ENCODE data around the gene GRAPL. TPM values are rescaled to one million over a fixed set of nuclear protein-coding genes. Genes with fewer than 3 reads are reported as not detected.
"Not testable (repeated sequence)": the region's sequence is repeated elsewhere in the genome, so short reads cannot be mapped to it uniquely, and the experiment has no call there.

Gene GRAPL
- total RNA-seq, 6 donors from 2014 or later, result 2.3 to 17.2 (median 5.0) TPM

DNA sequence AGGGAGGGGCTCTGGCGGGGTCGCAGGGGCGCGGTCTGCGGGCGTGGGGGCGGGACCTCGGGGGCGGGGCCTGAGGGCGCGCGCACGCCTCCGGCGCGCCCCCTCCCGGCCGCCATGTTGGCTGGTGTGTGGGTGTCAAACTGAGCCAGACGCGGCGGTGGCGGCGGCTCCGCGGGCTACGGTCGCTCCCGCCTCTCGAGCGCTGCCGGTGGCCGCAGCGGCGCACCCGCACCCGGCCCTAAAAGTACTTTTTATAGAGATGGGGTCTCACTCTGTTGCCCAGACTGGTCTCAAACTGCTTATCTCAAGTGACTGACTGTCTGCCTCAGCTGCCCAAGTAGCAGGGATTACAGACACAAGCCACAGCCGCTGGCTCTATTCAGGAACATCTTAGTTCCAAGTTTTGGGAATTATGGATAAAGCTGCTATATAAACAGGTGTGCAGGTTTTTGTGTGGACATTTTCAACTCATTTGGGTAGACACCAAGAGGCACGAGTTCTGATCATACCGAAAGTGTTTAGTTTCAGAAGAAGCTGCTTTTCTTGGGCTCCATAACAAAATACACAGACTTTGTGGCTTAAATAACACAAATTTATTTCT lies 16.2 kb upstream of the GRAPL start:
- ATAC-seq (ENCODE audit: low FRiP score in 2 of 2) (peak; percentile 90 to 99), DNase-seq (peak; percentile 59 to 96)
- 0 to 4% methylated on average over 3 to 8 of the region's 39 CpGs for WGBS, 2 donors
- not testable (repeated sequence) for H3K9me3 ChIP-seq, H3K27me3 ChIP-seq, H3K4me1 ChIP-seq, H3K36me3 ChIP-seq
- Histone ChIP-seq H3K27ac (peak overlapping the region; percentile 82 to 88 (median 85)), H3K4me3 (peak overlapping the region in 3 of 4 donors; percentile 30 to 59 (median 50))
- TF ChIP-seq, protein P1, sequence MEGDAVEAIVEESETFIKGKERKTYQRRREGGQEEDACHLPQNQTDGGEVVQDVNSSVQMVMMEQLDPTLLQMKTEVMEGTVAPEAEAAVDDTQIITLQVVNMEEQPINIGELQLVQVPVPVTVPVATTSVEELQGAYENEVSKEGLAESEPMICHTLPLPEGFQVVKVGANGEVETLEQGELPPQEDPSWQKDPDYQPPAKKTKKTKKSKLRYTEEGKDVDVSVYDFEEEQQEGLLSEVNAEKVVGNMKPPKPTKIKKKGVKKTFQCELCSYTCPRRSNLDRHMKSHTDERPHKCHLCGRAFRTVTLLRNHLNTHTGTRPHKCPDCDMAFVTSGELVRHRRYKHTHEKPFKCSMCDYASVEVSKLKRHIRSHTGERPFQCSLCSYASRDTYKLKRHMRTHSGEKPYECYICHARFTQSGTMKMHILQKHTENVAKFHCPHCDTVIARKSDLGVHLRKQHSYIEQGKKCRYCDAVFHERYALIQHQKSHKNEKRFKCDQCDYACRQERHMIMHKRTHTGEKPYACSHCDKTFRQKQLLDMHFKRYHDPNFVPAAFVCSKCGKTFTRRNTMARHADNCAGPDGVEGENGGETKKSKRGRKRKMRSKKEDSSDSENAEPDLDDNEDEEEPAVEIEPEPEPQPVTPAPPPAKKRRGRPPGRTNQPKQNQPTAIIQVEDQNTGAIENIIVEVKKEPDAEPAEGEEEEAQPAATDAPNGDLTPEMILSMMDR (IDR thresholded peaks at IDR 0.05), result peak; percentile 32 to 82 (median 51)
- TF ChIP-seq POLR2A (IDR thresholded peaks at IDR 0.05) (peak in 3 of 4 donors; percentile 70 to 76 (median 71)), POLR2AphosphoS5 (IDR thresholded peaks at IDR 0.05) (peak in 1 of 2 donors; percentile 60)

- H3K9me3 ChIP-seq, H3K36me3 ChIP-seq, H3K27me3 ChIP-seq, H3K4me1 ChIP-seq: not testable (repeated sequence)
- ATAC-seq (ENCODE audit: low FRiP score in 2 of 2) (peak in 1 of 2 donors; percentile 72), DNase-seq (peak in 1 of 2 donors; percentile 87)
- 0% methylated on average over 14 of the region's 47 CpGs; no CpG with 5 or more reads in 1 of the 2 donors for WGBS, 2 donors
- Histone ChIP-seq H3K4me3 (peak overlapping the region in 2 of 4 donors; percentile 50 to 59), H3K27ac (peak overlapping the region in 3 of 4 donors; percentile 75 to 86 (median 84))
- peak in 3 of 4 donors; percentile 73 to 94 (median 73) for TF ChIP-seq POLR2A (IDR thresholded peaks at IDR 0.05)
- TF ChIP-seq POLR2AphosphoS5 (IDR thresholded peaks at IDR 0.05), result peak in 1 of 2 donors; percentile 72
Measured at GRCh38 chr17:19111801-19112458, 15.5 kb upstream of the GRAPL start.

DNA sequence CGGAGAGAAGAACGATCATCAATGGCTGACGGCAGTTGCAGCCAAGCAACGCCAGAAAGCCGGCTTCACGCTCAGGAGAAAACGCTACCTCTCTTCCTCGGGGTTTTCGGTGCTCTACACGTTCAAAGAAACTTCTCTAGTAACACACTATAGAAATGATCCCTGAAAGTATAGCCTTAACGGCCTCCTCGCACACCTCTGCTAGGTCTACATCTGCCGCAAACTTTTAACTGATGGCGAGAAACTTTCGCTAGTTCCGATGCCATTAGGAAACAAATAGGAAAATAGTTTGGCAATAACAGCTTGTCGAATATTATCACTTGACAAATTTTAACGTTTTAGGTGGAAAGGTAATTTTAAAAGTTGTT lies 14.9 kb upstream of the GRAPL start:
- H3K27me3 ChIP-seq; H3K4me3 ChIP-seq; H3K9me3 ChIP-seq; ATAC-seq (ENCODE audit: low FRiP score in 2 of 2); H3K36me3 ChIP-seq; H3K4me1 ChIP-seq; H3K27ac ChIP-seq; DNase-seq: not testable (repeated sequence)
- no CpG with 5 or more reads among the region's 18 CpGs for WGBS, 2 donors

GRCh38 chr17:19118695-19119094 lies 8.7 kb upstream of the GRAPL start:
- not testable (repeated sequence) for H3K36me3 ChIP-seq, H3K4me3 ChIP-seq, H3K27ac ChIP-seq, H3K4me1 ChIP-seq, H3K27me3 ChIP-seq, DNase-seq, H3K9me3 ChIP-seq
- ATAC-seq (ENCODE audit: low FRiP score in 2 of 2), result peak; percentile 69 to 76
- no CpG with 5 or more reads among the region's 12 CpGs for WGBS, 2 donors

GRCh38 chr17:19125289-19125688 lies 2.1 kb upstream of the GRAPL start:
- H3K9me3 ChIP-seq; H3K27me3 ChIP-seq; H3K4me3 ChIP-seq; ATAC-seq (ENCODE audit: low FRiP score in 2 of 2); H3K36me3 ChIP-seq; DNase-seq; H3K4me1 ChIP-seq; H3K27ac ChIP-seq: not testable (repeated sequence)
- WGBS, 2 donors, result no CpG with 5 or more reads among the region's 7 CpGs

- WGBS, 2 donors, result no CpG with 5 or more reads among the region's 9 CpGs
- DNase-seq; H3K4me1 ChIP-seq; H3K36me3 ChIP-seq; H3K27me3 ChIP-seq; H3K4me3 ChIP-seq; ATAC-seq (ENCODE audit: low FRiP score in 2 of 2); H3K27ac ChIP-seq; H3K9me3 ChIP-seq: not testable (repeated sequence)
Measured at GRCh38 chr17:19129500-19129899, 2.1 kb downstream of the GRAPL start.

DNA sequence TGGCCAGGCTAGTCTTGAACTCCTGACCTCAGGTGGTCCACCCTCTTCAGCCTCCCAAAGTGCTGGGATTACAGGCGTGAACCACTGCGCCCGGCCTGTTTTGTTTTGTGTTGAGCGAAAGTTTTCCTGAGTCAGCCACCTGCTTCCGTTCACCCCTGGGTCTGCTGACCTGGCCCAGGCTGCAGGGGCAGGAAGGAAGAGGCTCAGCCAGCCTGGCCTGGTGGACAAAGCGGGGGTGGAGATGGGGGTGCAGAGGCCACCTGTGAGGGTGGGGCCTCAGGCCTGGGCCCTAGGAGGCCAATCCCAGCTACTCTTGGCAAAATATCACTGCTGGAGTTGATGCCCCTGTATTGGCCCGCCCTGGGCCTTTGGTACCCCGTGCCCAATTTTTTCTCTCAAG lies 3.7 kb downstream of the GRAPL start:
- DNase-seq; H3K4me1 ChIP-seq; H3K36me3 ChIP-seq; H3K27me3 ChIP-seq; H3K9me3 ChIP-seq; H3K27ac ChIP-seq; ATAC-seq (ENCODE audit: low FRiP score in 2 of 2); H3K4me3 ChIP-seq: not testable (repeated sequence)
- WGBS, 2 donors, result no CpG with 5 or more reads among the region's 8 CpGs

- no CpG with 5 or more reads among the region's 14 CpGs for WGBS, 2 donors
- not testable (repeated sequence) for ATAC-seq (ENCODE audit: low FRiP score in 2 of 2); H3K4me1 ChIP-seq; H3K36me3 ChIP-seq; H3K27ac ChIP-seq; H3K9me3 ChIP-seq; H3K4me3 ChIP-seq; H3K27me3 ChIP-seq; DNase-seq
Measured at GRCh38 chr17:19131772-19132171, 4.4 kb downstream of the GRAPL start.

DNA sequence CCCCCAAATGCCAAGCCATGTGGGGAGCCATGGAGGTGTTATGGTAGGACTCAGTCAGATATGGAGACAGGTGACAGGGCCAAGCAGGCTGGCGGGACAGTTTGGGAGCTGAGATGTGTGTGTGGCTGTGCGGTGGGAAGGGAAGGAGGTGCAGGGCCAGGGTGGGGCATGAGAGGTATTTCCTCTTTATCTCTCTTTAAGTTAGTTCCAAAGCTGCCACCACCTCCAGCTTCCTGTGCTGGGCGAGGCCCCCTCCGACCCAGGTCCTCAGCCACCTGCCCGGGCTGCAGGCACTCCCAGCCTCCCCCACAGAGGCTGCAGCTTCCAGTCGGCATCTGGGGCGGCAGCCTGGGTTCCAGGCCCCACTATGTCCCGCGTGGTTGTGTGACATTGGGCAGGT lies 6.4 kb downstream of the GRAPL start:
- H3K4me3 ChIP-seq; H3K4me1 ChIP-seq; H3K27me3 ChIP-seq; H3K27ac ChIP-seq; DNase-seq; H3K9me3 ChIP-seq; H3K36me3 ChIP-seq; ATAC-seq (ENCODE audit: low FRiP score in 2 of 2): not testable (repeated sequence)
- no CpG with 5 or more reads among the region's 9 CpGs for WGBS, 2 donors

GRCh38 chr17:19135391-19135790 lies 8.0 kb downstream of the GRAPL start:
- not testable (repeated sequence) for H3K4me3 ChIP-seq; H3K4me1 ChIP-seq; DNase-seq; H3K27ac ChIP-seq; H3K9me3 ChIP-seq; H3K36me3 ChIP-seq; H3K27me3 ChIP-seq; ATAC-seq (ENCODE audit: low FRiP score in 2 of 2)
- no CpG with 5 or more reads among the region's 13 CpGs for WGBS, 2 donors

- no CpG with 5 or more reads among the region's 17 CpGs for WGBS, 2 donors
- not testable (repeated sequence) for H3K4me1 ChIP-seq, H3K4me3 ChIP-seq, H3K9me3 ChIP-seq, DNase-seq, H3K27ac ChIP-seq, H3K36me3 ChIP-seq, H3K27me3 ChIP-seq
- ATAC-seq (ENCODE audit: low FRiP score in 2 of 2), result peak; percentile 10 to 42
Measured at GRCh38 chr17:19136138-19136537, 8.7 kb downstream of the GRAPL start.

DNA sequence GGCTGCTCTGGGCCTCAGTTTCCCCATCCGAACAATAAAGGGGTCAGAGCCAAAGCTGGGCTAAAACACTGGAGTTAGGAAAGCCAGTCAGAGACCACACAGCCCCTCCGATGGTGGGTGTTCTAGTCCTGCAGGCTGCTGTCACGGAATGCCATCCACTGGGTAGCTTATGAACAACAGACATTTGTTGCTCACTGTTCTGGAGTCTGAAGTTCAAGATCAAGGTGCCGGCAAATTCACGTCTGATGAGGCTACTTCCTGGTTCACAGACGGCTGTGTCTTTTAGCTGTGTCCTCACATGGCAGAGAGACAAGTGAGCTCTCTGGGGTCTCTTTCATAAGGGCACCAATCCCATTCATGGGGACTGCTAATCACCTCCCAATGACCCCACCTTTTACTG lies 9.2 kb downstream of the GRAPL start:
- not testable (repeated sequence) for ATAC-seq (ENCODE audit: low FRiP score in 2 of 2)
- WGBS, 2 donors, result 29% methylated on average over 1 of the region's 6 CpGs; no CpG with 5 or more reads in 1 of the 2 donors

More for the DNA sequence above, 9.2 kb downstream of the GRAPL start:
- H3K9me3 ChIP-seq, H3K27ac ChIP-seq, DNase-seq, H3K27me3 ChIP-seq, H3K4me3 ChIP-seq, H3K4me1 ChIP-seq, H3K36me3 ChIP-seq: not testable (repeated sequence)
